HPDE6-E6E7 (cell line): ENCODE results near the gene ALDH3B2.
A peak's percentile ranks its signal among the peaks of the same experiment; 100 is the strongest.

Experiments used
- DNase-seq: peaks from one replicate; pipeline ENCODE4 v3.0.0; 2011; ENCODE audit warnings: missing footprints; ENCODE audit errors: extremely low spot score

Gene ALDH3B2

DNA sequence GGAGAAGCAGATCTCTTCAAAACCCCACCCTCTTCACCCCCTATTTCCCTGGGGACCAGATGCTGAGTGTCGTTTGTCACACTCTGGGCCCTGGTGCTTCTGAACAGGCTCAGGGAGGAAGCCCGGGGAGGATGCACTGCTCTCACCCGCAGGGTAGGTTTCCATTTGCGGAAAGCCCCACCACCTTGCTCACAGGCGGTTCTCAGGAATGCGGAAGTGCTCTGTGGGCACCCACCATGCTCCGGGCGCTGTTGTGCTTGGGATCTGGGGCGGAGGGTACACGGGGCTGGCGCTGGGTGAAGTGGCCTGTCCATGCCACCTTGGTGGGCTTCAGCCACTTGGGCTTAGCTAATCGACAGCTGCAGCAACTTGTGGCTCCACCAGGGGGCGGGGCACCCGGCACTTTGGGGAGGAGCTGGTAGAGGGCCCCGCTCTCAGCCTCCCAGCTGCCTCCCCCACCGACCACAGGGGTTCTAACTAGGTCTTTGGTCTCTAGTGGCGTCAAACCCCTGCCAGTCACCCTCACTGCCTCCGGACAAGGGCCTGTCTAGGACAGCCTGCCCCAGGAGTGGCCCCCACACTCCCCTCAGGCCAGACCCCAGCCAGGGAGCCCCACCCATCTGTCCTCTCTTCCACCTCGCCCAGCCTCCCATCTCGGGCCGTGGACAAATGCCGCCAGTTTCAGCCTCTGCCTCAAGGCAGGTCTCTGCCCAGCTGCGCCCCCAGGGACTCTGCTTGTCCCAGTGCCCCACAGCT, 60.3 kb downstream of the ALDH3B2 start:
- peak; percentile 63 for DNase-seq

DNA sequence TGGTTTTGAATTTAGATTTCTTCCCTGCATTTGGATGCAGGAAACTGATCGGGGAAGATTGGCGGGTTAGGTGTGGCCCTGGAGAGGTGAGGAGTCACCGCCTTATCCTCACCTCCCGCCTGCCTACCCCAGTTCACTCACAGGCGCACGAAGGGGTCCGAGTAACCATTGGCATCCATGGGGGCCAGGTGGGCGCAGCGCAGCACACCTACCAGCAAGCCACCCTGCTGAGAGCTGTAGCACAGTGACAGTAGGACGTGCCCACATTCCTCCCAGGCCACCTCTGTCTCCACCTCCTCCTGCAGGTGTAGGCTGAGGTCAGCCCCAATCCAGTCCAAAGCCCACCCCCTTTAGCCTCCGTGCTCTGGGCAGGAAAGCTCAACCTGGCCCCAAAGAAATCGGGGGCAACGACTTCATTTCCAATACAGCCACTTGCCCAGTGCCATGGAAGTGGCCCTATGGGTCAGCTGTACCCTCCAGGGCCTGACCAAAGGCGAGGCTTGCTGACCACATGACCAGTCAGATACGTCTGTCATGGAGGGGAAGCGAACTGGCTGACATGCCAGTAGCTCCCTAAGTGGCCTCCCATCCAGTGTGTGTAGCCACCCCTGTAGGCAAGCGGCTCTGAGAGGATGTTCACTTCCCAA, 61.0 kb downstream of the ALDH3B2 start:
- DNase-seq = no peak

DNA sequence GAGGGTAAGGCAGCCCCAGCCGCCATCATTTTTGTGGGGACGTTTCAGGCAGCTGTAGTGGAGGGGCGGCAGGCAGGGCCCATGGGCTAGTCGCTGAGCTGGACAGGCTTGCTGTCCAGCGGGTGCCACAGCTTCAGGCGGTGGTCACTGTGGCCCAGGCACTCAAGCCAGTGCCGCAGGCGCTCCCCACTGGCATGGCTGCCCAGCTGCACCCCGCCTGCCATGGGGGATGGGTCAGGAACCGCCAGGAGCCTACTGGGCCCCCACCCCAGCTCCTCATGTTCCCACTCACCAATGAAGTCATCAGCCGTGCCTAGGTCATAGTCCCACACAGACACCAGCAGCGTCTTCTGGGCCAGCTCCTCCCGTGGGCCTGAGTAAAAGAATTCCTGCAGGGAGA, 61.7 kb downstream of the ALDH3B2 start:
- no peak for DNase-seq
